GM21381 (cell line): Measurements from ENCODE around the gene MTERF2.
A peak's percentile ranks its signal among the peaks of the same experiment; 100 is the strongest.
"Not testable (repeated sequence)": the region's sequence is repeated elsewhere in the genome, so short reads cannot be mapped to it uniquely, and the experiment has no call there.

ENCODE experiments used
- ATAC-seq: cut with Tn5 transposase; IDR thresholded peaks from one replicate; pipeline ENCODE4 v1.9.1; 2021; ENCODE audit warnings: mild to moderate bottlenecking, moderate library complexity; ENCODE audit not compliant: unreplicated experiment

Gene MTERF2, protein sequence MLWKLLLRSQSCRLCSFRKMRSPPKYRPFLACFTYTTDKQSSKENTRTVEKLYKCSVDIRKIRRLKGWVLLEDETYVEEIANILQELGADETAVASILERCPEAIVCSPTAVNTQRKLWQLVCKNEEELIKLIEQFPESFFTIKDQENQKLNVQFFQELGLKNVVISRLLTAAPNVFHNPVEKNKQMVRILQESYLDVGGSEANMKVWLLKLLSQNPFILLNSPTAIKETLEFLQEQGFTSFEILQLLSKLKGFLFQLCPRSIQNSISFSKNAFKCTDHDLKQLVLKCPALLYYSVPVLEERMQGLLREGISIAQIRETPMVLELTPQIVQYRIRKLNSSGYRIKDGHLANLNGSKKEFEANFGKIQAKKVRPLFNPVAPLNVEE

DNA sequence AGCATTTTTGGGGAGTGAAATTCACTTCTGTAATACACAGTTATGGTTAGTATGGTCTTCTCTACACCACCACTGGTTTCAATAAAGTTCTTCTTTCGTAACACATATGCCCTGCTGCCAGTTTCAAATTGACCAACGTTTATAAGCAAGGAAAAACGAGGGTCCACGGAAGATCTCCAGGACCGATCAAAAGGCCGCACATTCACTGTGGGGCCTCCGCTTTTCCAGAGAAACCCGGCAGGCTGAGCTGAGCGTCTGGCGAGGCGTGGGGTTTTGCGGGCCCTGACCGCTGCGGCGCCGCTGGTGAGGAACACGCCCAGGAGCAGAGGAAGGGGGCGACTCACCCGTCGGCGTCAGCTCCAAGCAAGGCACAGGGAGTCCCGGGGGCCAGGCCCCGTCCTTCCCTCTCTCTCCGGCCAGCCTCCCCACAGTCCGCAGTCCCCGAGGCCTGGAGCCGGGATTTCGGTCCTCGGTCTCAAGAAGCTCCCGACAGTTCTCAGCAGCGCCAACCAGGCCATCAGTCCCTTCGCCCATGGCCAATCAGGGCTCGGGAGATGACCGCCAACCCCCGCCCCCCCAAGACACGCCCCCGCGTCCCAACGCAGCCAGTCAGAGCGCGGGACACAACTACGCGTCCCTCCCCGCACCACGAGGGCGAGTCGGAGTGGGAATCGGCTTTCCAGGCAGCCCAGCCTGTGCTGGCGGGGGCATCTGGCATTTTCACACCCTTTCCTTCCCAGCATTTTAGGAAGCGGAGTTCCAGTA, at the start of gene MTERF2:
Gene MTERF2 (minus strand): TSS at position 522 of the 765 bp plus-strand sequence. CDS start 8,432 bp downstream, outside the sequence.
- ATAC-seq: peak; percentile 95

GRCh38 chr12:107035733-107036132, 48.8 kb upstream of the MTERF2 start:
- no peak for ATAC-seq

- no peak for ATAC-seq
Measured at GRCh38 chr12:107033758-107034739, 47.1 kb upstream of the MTERF2 start.

DNA sequence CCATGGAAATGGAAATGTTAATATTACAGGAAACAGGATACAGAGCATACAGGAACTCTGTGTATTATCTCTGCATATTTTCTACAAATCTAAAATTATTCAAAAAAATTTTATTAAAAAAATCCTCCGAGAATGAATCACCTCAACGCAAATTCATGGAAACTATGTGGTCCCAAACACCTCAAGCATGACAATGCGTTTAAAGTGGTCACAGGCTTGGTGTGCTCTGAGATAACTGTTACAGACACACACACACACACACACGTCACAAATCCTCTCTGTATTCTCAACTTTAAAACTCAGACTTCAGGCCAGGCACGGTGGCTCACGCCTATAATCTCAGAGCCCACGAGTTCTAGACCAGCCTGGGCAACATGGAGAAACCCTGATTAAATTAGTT, 45.3 kb upstream of the MTERF2 start:
- no peak for ATAC-seq

- no peak for ATAC-seq
Measured at GRCh38 chr12:107031061-107031460, 44.1 kb upstream of the MTERF2 start.

DNA sequence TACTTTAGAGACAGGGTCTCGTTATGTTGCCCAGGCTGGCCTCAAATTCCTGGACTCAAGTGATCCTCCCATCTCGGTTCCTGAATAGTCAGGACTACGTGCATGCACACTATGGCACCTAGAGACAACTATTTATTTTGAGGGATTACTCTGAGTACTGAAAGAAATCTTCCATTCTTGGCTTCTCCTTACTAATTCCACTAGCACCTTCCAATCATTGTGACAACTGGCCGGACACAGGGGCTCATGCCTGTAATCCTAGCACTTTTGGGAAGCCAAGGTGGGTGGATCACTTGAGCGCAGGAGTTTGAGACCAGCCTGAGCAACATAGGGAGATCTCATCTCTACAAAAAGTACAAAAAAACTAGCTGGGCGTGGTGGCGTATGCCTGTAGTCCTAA, 42.1 kb upstream of the MTERF2 start:
- no peak for ATAC-seq

DNA sequence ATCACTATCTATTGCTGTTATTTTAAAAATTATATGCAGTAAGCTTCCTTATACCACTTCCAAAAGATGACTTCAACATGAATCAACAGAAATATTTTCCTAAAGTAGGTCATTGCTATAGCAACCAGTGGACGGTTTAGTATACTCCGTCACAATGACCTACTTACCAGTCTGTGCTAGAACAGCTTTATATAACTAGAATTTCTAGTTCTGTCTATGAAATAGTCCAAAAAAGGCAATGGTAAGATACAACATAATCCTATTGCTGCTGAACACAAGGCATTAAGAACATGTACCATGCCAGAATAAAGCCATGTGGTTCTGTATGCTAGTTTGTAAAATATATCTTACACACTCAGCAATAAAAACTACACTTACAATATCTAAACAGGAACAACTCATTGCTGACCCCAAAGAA, 40.7 kb upstream of the MTERF2 start:
- ATAC-seq: no peak

DNA sequence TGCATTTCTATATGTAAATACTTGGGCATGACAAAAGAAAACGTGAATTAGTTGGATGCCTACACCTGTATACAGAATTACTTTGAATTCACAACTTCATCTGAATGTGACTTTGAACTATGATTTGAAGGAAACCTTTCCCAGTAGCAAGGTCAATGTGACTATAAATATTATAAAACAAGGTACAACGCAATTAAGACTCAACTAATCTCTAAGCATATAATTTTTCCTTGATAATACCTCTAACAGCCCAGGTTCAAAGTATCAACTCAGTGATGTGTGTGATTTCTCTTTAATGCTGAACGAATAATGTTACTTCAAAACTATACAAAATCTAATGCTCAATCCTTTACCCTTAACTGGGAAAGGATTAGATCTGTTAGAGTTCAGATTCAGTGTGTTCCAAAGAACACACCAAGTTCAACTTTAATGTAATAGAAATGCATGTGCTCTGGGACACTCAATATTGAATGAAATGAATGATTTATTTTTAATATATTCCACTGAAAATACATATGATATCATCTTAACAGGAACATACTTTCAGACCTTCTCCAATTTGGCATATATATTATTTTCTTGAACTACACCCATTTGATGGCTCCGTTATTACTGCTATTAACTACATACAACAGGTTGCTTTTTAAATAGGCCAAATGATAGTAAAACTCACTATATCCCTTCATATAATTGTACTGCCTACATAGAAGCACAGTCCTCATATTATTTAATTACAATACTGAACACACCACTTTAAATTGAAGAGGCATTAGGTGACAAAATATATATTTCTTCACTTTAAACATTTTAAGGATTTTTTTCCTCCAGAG, 40.1 kb upstream of the MTERF2 start:
- ATAC-seq: no peak

DNA sequence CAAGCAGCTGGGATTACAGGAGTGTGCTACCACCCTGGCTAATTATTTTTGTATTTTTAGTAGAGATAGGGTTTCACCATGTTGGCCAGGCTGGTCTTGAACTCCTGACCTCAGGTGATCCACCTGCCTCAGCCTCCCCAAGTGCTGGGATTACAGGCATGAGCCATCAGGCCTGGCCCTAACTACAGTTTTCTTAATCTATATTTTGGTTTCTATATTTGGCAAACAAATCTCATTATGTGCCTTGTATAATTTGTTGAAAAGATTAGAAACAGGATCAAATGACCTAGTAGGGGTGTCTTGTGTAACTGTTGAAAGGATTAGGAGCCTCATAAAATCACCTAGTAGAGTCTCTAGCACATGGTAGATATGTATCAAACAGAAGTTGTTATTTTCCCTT, 39.4 kb upstream of the MTERF2 start:
- not testable (repeated sequence) for ATAC-seq

DNA sequence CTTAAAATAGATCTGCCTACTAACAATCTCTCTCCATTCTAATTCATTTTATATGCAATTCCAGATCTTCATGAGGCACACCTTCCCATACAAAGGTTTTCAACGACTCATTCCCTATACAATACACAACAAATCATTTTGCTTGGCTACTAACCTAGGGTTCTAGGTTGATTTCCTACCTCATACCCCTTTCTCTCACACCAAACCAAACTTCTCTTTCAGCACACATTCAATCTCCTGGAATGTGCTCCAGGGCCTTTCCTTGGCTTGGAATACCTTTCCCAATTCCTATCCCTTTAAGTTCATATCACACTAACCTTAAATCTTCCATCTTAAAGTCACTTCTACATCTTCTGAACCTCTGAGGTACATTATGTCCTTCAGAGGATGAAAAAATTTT, 38.7 kb upstream of the MTERF2 start:
- no peak for ATAC-seq

DNA sequence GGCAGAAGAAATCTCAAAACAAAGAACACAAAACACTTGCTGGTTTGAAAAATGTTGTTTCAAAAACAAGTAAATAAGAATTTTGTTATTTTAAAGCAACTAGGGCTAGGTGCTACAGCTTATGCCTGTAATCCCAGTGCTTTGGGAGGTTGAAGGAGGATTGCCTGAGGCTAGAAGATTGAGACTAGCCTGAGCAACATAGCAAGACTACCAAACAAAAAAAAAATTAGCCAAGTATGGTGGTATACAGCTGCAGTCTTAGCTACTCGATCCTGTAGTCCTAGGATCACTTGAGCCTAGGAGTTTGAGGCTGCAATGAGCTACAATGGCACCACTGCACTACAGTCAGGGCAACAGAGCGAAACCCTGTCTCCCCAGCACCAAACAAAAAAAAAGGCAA, 32.6 kb upstream of the MTERF2 start:
- ATAC-seq: no peak

GRCh38 chr12:107017042-107017441, 30.1 kb upstream of the MTERF2 start:
- no peak for ATAC-seq

DNA sequence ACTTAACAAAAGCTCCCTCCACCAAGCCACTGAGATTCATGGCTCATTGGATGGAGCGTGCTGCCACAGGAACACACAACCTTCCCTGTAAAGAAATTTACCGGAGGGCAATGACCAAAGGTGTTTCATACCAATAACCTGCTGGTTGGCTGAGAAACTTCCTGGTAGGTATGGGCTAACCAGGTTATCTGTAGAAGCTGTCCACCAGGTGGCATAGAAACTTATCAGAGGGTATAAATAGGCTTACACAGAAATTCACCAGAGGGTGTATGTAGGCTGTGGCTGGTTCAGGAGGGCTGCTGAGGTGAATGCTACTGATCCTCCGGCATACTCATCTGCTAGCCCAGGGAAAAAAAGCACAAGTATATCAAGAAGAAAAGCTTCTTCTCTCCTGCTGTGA, 27.1 kb upstream of the MTERF2 start:
- no peak for ATAC-seq

GRCh38 chr12:107012736-107013425, 25.9 kb upstream of the MTERF2 start:
- ATAC-seq: no peak

DNA sequence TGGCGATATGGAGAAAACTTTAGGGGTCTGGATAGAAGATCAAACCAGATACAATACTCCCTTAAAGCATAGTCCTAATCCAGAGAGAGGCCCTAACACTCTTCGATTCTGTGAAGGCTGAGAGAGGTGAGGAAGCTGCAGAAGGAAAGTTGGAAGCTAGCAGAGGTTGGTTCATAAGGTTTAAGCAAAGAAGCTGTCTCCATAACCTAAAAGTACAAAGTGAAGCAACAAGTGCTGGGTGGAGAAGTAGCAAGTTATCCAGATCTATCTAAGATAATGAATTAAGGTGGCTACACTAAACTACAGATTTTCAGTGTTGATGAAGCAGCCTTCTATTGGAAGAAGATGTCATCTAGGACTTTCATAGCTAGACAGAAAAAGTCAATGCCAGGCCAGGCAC, 24.6 kb upstream of the MTERF2 start:
- ATAC-seq: no peak

GRCh38 chr12:107007411-107007810, 20.5 kb upstream of the MTERF2 start:
- no peak for ATAC-seq

GRCh38 chr12:107002665-107003064, 15.7 kb upstream of the MTERF2 start:
- not testable (repeated sequence) for ATAC-seq

- no peak for ATAC-seq
Measured at GRCh38 chr12:106999446-106999845, 12.5 kb upstream of the MTERF2 start.

GRCh38 chr12:106997916-106998315, 11.0 kb upstream of the MTERF2 start:
- ATAC-seq: no peak
